GM23248 (cell line): ENCODE data around the gene LPAR1.

Experiments used
- EZH2 ChIP-seq: fragments of 200-600 bp; sonication (generic); IDR thresholded peaks from 2 replicates; pipeline ENCODE4 v1.6.1; 2018; ENCODE audit warnings: antibody characterized with exemption, mild to moderate bottlenecking; ENCODE audit not compliant: insufficient read depth, poor library complexity, severe bottlenecking
- EZH2phosphoT487 ChIP-seq: fragments of 200-600 bp; sonication (generic); IDR thresholded peaks from 2 replicates; pipeline ENCODE4 v1.6.1; 2018; ENCODE audit warnings: antibody characterized with exemption, moderate library complexity, mild to moderate bottlenecking, low read depth; ENCODE audit not compliant: insufficient read depth

- TF ChIP-seq EZH2 (no peak), EZH2phosphoT487 (no peak)
These were observed 202.9 kb downstream of the LPAR1 start for GRCh38 chr9:110835404-110835803.
